ENCODE data around the gene AACS.

AACS gene

DNA sequence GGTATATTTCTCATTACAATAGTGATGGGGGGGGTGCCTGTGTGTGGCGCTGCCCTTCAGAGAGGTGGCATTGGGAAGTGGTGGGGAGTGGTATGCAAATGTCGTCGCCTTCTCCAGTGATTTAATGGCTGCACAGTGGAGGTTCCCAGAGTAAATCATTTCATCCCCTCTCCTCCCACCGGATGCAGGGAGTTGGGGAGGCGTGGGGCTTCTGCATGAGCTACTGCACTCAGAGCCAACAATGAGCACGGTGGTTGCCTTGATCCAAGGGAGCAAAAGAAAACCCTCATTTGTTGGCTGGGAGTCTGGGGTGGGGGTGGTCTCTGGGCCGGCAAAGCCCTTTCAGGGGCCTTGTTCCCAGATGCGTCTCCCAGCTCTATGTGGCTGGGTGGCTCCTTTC is 124.3 kb downstream of the AACS start:
- Histone ChIP-seq H3K4me3 (ENCODE audit: severe bottlenecking) (no peak overlapping the region), H3K36me3 (ENCODE audit: low read depth) (no peaks in the 10 kb centered on the region), H3K4me1 (ENCODE audit: insufficient read depth, poor library complexity, severe bottlenecking) (no peaks in the 10 kb centered on the region), H3K27ac (ENCODE audit: poor library complexity, severe bottlenecking) (no peak overlapping the region), H3K27me3 (ENCODE audit: insufficient read depth, poor library complexity, severe bottlenecking) (peaks cover 49% of the 10 kb centered on the region), H3K9me3 (ENCODE audit: severe bottlenecking) (no peaks in the 10 kb centered on the region)
- DNase-seq (ENCODE audit: low spot score) (no peak), ATAC-seq (ENCODE audit: low read depth) (no peak)
- TF ChIP-seq, protein P1, sequence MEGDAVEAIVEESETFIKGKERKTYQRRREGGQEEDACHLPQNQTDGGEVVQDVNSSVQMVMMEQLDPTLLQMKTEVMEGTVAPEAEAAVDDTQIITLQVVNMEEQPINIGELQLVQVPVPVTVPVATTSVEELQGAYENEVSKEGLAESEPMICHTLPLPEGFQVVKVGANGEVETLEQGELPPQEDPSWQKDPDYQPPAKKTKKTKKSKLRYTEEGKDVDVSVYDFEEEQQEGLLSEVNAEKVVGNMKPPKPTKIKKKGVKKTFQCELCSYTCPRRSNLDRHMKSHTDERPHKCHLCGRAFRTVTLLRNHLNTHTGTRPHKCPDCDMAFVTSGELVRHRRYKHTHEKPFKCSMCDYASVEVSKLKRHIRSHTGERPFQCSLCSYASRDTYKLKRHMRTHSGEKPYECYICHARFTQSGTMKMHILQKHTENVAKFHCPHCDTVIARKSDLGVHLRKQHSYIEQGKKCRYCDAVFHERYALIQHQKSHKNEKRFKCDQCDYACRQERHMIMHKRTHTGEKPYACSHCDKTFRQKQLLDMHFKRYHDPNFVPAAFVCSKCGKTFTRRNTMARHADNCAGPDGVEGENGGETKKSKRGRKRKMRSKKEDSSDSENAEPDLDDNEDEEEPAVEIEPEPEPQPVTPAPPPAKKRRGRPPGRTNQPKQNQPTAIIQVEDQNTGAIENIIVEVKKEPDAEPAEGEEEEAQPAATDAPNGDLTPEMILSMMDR (IDR thresholded peaks at IDR 0.05; ENCODE audit: poor library complexity, severe bottlenecking): no peak

DNA sequence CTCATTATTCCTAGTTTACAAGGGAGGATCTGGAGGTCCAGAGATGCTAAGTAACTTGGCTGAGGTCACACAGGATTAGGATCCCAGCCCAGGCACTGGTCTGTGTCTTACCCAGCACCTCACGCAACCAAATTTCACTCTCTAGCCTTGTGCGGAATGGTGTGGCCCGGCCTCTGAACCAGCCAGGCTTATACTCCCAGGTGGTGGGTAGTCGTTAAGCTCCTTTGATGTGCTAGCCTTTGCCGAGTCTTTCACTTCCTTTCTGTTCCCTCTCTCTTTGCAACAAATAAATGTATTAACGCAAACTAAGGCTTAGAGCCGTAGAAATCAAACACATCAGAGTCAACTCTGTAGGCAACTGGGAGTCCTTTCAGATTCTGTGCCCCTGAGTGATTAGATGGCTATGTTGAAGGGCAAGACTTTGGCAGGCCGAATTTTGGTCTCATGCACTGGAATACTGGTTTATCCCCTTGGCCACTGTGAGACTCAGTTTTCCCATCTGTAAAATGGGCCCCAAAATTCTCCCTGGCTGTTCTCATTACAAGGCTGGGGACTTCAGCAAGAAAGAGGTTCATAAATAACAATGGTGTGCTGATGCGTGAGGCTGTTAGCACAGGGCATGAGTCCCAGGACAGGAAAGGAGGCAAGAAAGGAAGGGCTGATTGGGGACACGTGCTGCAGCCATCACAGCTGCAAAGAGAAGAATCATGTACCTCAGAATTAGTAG is 126.3 kb downstream of the AACS start:
- TF ChIP-seq, protein P1 (IDR thresholded peaks at IDR 0.05; ENCODE audit: poor library complexity, severe bottlenecking): no peak
- no peak overlapping the region for H3K4me3 ChIP-seq (ENCODE audit: severe bottlenecking)
- H3K9me3 ChIP-seq (ENCODE audit: severe bottlenecking): no peaks in the 10 kb centered on the region
- DNase-seq (ENCODE audit: low spot score) (no peak), ATAC-seq (ENCODE audit: low read depth) (no peak)
- no peaks in the 10 kb centered on the region for H3K4me1 ChIP-seq (ENCODE audit: insufficient read depth, poor library complexity, severe bottlenecking)
- peaks cover 49% of the 10 kb centered on the region for H3K27me3 ChIP-seq (ENCODE audit: insufficient read depth, poor library complexity, severe bottlenecking)
- no peaks in the 10 kb centered on the region for H3K36me3 ChIP-seq (ENCODE audit: low read depth)
- H3K27ac ChIP-seq (ENCODE audit: poor library complexity, severe bottlenecking): no peak overlapping the region

DNA sequence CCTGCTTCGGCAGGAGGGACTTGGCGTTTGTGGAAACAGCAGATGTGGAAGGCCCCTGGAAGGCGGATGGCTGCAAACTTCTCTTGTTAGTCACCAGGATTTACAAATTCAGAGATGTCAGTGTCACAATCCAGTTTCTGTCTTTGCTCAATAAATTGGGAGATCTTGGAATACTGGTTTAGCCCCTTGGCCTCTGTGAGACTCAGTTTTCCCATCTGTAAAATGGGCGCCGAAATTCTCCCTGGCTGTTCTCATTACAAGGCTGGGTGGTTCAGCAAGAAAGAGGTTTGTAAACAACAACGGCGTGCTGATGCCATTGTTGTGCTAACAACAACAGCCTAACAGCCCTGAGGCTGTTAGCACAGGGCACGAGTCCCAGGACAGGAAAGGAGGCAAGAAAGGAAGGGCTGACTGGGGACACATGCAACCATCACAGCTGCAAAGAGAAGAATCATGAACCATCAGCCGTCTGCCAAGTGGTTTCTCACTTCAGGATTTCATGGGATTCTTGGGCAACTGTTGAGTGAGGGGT is 127.5 kb downstream of the AACS start:
- no peaks in the 10 kb centered on the region for H3K4me1 ChIP-seq (ENCODE audit: insufficient read depth, poor library complexity, severe bottlenecking)
- no peaks in the 10 kb centered on the region for H3K36me3 ChIP-seq (ENCODE audit: low read depth)
- H3K9me3 ChIP-seq (ENCODE audit: severe bottlenecking): no peaks in the 10 kb centered on the region
- DNase-seq (ENCODE audit: low spot score): no peak
- no peak overlapping the region for H3K27ac ChIP-seq (ENCODE audit: poor library complexity, severe bottlenecking)
- ATAC-seq (ENCODE audit: low read depth): no peak
- H3K27me3 ChIP-seq (ENCODE audit: insufficient read depth, poor library complexity, severe bottlenecking): peaks cover 39% of the 10 kb centered on the region
- H3K4me3 ChIP-seq (ENCODE audit: severe bottlenecking): no peak overlapping the region
- TF ChIP-seq, protein P1 (IDR thresholded peaks at IDR 0.05; ENCODE audit: poor library complexity, severe bottlenecking): no peak

Data from RWPE2 (cell line).